ENCODE measurements around the gene ZNF701. TPM values are rescaled to one million over a fixed set of nuclear protein-coding genes. Genes with fewer than 3 reads are reported as not detected.
"Not testable (repeated sequence)": the region's sequence is repeated elsewhere in the genome, so short reads cannot be mapped to it uniquely, and the experiment has no call there.

Gene ZNF701
- total and polyA plus RNA-seq, 4 donors: 5.8 to 28.9 (median 12.1) TPM

DNA sequence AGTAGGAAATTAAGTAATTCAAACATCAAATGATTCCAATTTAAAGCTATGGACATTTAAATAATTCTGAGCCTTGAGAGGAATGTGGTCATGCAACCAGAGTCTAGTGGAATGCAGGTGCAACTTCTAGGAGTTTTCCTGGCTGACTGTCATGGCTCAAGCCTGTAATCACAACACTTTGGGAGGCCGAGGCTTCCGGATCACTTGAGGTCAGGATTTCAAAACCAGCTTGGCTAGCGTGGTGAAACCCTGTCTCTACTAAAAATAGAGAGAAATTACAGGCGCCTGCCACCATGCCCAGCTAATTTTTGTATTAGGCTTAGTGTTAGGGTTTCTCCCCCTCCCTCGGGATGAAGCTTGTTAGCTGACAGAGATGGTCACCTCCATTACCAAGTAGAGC lies 36.2 kb upstream of the ZNF701 start:
- no peak for ATAC-seq (ENCODE audit: insufficient read depth, low FRiP score)
- 26 to 48% methylated on average over 5 of the region's 5 CpGs for WGBS, 2 donors
- no peak overlapping the region for H3K4me3 ChIP-seq

DNA sequence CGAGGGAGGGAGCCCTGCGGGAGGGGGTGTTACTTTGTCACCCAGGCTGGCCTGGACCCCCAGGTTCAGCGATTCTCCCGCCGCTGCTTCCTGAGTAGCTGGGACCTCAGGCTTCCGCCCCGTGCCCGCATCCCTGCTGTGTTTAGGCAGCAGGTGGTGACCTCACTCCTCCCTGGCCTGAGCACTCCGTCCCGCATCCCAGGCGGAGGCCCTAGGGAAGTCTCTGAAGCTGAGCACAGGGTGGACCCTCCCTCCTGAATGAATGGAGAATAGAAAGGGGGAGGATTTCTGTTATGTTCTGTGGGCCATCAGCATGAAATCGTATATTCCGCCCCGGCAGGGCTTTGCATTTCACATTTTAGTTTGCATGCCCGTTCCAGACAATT lies 34.7 kb upstream of the ZNF701 start:
- not testable (repeated sequence) for H3K36me3 ChIP-seq (ENCODE audit: control insufficient read depth in 4 of 4, insufficient read depth in 4 of 4, low read length in 4 of 4); H3K27me3 ChIP-seq (ENCODE audit: control insufficient read depth in 3 of 3, insufficient read depth in 3 of 3, low read length in 2 of 3); ATAC-seq (ENCODE audit: insufficient read depth, low FRiP score); H3K9ac ChIP-seq (ENCODE audit: insufficient read depth in 1 of 2, low read length in 2 of 2); H3K4me3 ChIP-seq; H3K4me1 ChIP-seq (ENCODE audit: control insufficient read depth in 5 of 5, insufficient read depth in 5 of 5, low read length in 5 of 5)
- peaks cover 0 to 27% (median 0%) of the 10 kb centered on the region in 4 donors for H3K9me3 ChIP-seq (ENCODE audit: control insufficient read depth in 4 of 4, insufficient read depth in 3 of 4, low read length in 3 of 4)
- peak in 1 of 3 donors; percentile 13 for DNase-seq
- peak overlapping the region in 1 of 2 donors; percentile 22 for H3K27ac ChIP-seq (ENCODE audit: low read depth in 1 of 2, low read length in 1 of 2)
- 1 to 17% methylated on average over 14 to 15 of the region's 15 CpGs for WGBS, 2 donors

More for the DNA sequence above, 36.2 kb upstream of the ZNF701 start:
- Histone ChIP-seq H3K9ac (ENCODE audit: insufficient read depth in 1 of 2, low read length in 2 of 2) (no peak overlapping the region), H3K27ac (ENCODE audit: low read depth in 1 of 2, low read length in 1 of 2) (peak overlapping the region in 1 of 2 donors; percentile 46), H3K9me3 (ENCODE audit: control insufficient read depth in 4 of 4, insufficient read depth in 3 of 4, low read length in 3 of 4) (peaks cover 0 to 22% (median 0%) of the 10 kb centered on the region in 4 donors), H3K4me1 (ENCODE audit: control insufficient read depth in 5 of 5, insufficient read depth in 5 of 5, low read length in 5 of 5) (peaks cover 0 to 7% (median 3%) of the 10 kb centered on the region in 5 donors), H3K36me3 (ENCODE audit: control insufficient read depth in 4 of 4, insufficient read depth in 4 of 4, low read length in 4 of 4) (peaks cover 0 to 4% (median 0%) of the 10 kb centered on the region in 4 donors), H3K27me3 (ENCODE audit: control insufficient read depth in 3 of 3, insufficient read depth in 3 of 3, low read length in 2 of 3) (no peaks in the 10 kb centered on the region)
- DNase-seq: peak; percentile 33 to 67 (median 48)
- TF ChIP-seq, protein P1, sequence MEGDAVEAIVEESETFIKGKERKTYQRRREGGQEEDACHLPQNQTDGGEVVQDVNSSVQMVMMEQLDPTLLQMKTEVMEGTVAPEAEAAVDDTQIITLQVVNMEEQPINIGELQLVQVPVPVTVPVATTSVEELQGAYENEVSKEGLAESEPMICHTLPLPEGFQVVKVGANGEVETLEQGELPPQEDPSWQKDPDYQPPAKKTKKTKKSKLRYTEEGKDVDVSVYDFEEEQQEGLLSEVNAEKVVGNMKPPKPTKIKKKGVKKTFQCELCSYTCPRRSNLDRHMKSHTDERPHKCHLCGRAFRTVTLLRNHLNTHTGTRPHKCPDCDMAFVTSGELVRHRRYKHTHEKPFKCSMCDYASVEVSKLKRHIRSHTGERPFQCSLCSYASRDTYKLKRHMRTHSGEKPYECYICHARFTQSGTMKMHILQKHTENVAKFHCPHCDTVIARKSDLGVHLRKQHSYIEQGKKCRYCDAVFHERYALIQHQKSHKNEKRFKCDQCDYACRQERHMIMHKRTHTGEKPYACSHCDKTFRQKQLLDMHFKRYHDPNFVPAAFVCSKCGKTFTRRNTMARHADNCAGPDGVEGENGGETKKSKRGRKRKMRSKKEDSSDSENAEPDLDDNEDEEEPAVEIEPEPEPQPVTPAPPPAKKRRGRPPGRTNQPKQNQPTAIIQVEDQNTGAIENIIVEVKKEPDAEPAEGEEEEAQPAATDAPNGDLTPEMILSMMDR (IDR thresholded peaks at IDR 0.05; ENCODE audit: control extremely low read depth, extremely low read depth): no peak

DNA sequence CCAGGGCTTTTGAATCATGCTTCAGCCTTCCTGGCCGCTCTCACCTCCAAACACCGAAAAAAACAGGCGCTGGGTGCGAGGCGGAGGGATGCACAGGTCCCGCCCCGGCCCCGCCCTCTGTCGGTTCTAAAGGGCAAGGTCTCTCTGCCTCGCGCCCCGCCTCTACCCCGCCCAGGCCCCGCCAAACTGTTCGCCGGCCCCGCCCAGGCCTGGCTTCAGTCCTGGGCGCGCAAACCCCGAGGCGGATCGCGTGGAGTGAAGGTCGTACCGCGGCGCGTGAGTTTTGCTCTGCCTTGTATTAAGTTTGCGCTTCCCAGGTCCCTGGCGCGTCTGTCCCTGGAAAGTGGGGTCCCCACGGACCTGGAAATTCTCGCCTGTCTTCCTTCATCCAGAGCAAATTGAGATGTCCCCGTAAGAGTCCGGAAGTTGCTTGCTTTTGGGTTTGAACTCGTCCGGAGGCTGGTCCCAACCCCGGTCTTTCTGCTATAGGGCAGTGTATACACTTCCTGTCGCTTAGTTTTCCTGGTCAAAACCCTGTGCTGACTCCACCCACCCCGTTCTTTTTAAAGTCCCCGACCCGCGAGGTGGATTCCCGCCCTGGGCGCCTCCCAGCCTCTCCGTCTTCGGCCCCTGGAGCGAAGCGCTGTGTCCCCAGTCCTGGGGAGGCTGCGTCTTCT lies 34.2 kb upstream of the ZNF701 start:
- peak overlapping the region; percentile 83 to 85 for H3K27ac ChIP-seq (ENCODE audit: low read depth in 1 of 2, low read length in 1 of 2)
- H3K9ac ChIP-seq (ENCODE audit: insufficient read depth in 1 of 2, low read length in 2 of 2): no peak overlapping the region
- TF ChIP-seq, protein P1 (IDR thresholded peaks at IDR 0.05; ENCODE audit: control extremely low read depth, extremely low read depth): no peak
- peak overlapping the region; percentile 50 for H3K4me3 ChIP-seq
- DNase-seq (peak; percentile 86 to 88 (median 88)), ATAC-seq (ENCODE audit: insufficient read depth, low FRiP score) (peak; percentile 93)
- H3K9me3 ChIP-seq (ENCODE audit: control insufficient read depth in 4 of 4, insufficient read depth in 3 of 4, low read length in 3 of 4): peaks cover 0 to 24% (median 0%) of the 10 kb centered on the region in 4 donors
- 1 to 9% methylated on average over 50 of the region's 50 CpGs for WGBS, 2 donors
- peaks cover 0 to 7% (median 3%) of the 10 kb centered on the region in 5 donors for H3K4me1 ChIP-seq (ENCODE audit: control insufficient read depth in 5 of 5, insufficient read depth in 5 of 5, low read length in 5 of 5)
- H3K36me3 ChIP-seq (ENCODE audit: control insufficient read depth in 4 of 4, insufficient read depth in 4 of 4, low read length in 4 of 4): peaks cover 0 to 4% (median 0%) of the 10 kb centered on the region in 4 donors
- no peaks in the 10 kb centered on the region for H3K27me3 ChIP-seq (ENCODE audit: control insufficient read depth in 3 of 3, insufficient read depth in 3 of 3, low read length in 2 of 3)

DNA sequence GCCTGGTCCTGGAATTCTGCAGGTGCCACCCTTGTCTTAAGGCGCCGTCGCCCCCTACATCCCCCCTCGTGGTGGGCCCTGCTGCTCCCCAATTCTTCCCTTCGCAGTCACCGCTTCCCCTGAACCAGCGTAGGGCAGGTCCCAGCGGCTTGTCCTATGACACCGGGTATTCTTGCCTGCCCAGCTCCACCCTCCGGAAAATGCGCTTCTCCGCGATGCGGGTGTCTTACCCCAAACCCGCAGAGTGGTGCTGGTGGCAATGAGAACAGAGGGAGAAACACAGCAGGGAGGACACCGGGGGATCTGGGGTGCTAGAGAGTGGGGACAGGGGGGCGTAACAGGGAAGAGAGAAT lies 33.7 kb upstream of the ZNF701 start:
- TF ChIP-seq, protein P1 (IDR thresholded peaks at IDR 0.05; ENCODE audit: control extremely low read depth, extremely low read depth): no peak
- H3K27ac ChIP-seq (ENCODE audit: low read depth in 1 of 2, low read length in 1 of 2): peak overlapping the region; percentile 83 to 85
- peaks cover 0 to 7% (median 3%) of the 10 kb centered on the region in 5 donors for H3K4me1 ChIP-seq (ENCODE audit: control insufficient read depth in 5 of 5, insufficient read depth in 5 of 5, low read length in 5 of 5)
- 5 to 12% methylated on average over 17 of the region's 17 CpGs for WGBS, 2 donors
- peak overlapping the region; percentile 50 for H3K4me3 ChIP-seq
- H3K9me3 ChIP-seq (ENCODE audit: control insufficient read depth in 4 of 4, insufficient read depth in 3 of 4, low read length in 3 of 4): peaks cover 0 to 23% (median 0%) of the 10 kb centered on the region in 4 donors
- ATAC-seq (ENCODE audit: insufficient read depth, low FRiP score) (no peak), DNase-seq (peak in 1 of 3 donors; percentile 16)
- H3K27me3 ChIP-seq (ENCODE audit: control insufficient read depth in 3 of 3, insufficient read depth in 3 of 3, low read length in 2 of 3): no peaks in the 10 kb centered on the region
- peaks cover 0 to 5% (median under 1%) of the 10 kb centered on the region in 4 donors for H3K36me3 ChIP-seq (ENCODE audit: control insufficient read depth in 4 of 4, insufficient read depth in 4 of 4, low read length in 4 of 4)
- H3K9ac ChIP-seq (ENCODE audit: insufficient read depth in 1 of 2, low read length in 2 of 2): no peak overlapping the region

DNA sequence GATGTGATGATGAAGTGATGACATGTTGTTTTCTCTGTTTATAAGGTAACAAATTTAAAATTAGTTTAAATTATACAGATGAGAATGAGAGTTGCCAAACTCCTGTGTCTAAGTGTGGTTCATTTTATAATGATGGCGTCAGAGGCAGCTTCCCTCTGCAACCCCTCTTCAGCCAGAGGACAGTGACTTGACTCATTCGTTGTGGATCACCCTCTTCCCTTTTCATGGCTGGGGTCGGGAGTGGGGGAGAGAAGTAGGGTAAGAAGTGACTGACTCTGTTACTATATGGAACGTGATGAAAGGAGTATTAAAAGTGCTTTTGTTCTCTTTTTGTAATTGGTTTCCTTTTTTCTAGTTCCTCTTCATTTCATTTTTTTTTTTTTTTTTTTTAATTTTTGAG lies 31.3 kb upstream of the ZNF701 start:
- DNase-seq; H3K36me3 ChIP-seq (ENCODE audit: control insufficient read depth in 4 of 4, insufficient read depth in 4 of 4, low read length in 4 of 4); H3K4me3 ChIP-seq; H3K9ac ChIP-seq (ENCODE audit: insufficient read depth in 1 of 2, low read length in 2 of 2); H3K4me1 ChIP-seq (ENCODE audit: control insufficient read depth in 5 of 5, insufficient read depth in 5 of 5, low read length in 5 of 5); ATAC-seq (ENCODE audit: insufficient read depth, low FRiP score); H3K27me3 ChIP-seq (ENCODE audit: control insufficient read depth in 3 of 3, insufficient read depth in 3 of 3, low read length in 2 of 3); H3K27ac ChIP-seq (ENCODE audit: low read depth in 1 of 2, low read length in 1 of 2): not testable (repeated sequence)
- WGBS, 2 donors: 48 to 62% methylated on average over 4 of the region's 4 CpGs
- H3K9me3 ChIP-seq (ENCODE audit: control insufficient read depth in 4 of 4, insufficient read depth in 3 of 4, low read length in 3 of 4): peaks cover 0 to 29% (median 0%) of the 10 kb centered on the region in 4 donors

DNA sequence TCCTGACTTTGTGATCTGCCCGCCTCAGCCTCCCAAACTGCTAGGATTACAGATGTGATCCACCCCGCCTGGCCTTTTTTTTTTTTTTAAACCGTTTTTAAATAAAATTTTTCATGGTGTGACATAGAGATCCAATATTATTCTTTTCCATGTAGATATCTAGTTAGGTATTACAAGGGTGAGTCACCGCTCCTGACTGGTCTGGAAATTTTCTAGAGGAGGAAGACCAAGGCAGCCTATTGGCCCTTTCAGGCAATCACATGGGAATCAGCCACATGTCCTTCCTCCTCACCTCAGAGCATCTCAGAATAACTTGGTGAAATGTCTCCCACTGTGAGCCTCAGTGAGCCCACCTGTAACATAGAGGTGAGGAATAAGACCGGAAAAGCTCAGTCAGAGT lies 28.9 kb upstream of the ZNF701 start:
- ATAC-seq (ENCODE audit: insufficient read depth, low FRiP score); H3K4me3 ChIP-seq; H3K4me1 ChIP-seq (ENCODE audit: control insufficient read depth in 5 of 5, insufficient read depth in 5 of 5, low read length in 5 of 5); H3K27ac ChIP-seq (ENCODE audit: low read depth in 1 of 2, low read length in 1 of 2); H3K9ac ChIP-seq (ENCODE audit: insufficient read depth in 1 of 2, low read length in 2 of 2); H3K27me3 ChIP-seq (ENCODE audit: control insufficient read depth in 3 of 3, insufficient read depth in 3 of 3, low read length in 2 of 3); DNase-seq: not testable (repeated sequence)
- WGBS, 2 donors: 96 to 97% methylated on average over 5 of the region's 5 CpGs
- H3K9me3 ChIP-seq (ENCODE audit: control insufficient read depth in 4 of 4, insufficient read depth in 3 of 4, low read length in 3 of 4): peaks cover 0 to 29% (median 0%) of the 10 kb centered on the region in 4 donors
- peaks cover 2 to 17% (median 11%) of the 10 kb centered on the region in 4 donors for H3K36me3 ChIP-seq (ENCODE audit: control insufficient read depth in 4 of 4, insufficient read depth in 4 of 4, low read length in 4 of 4)

Data from lung (tissue), 12 donors.